ENCODE measurements around the gene TEDC1.

GRCh38 chr14:105468621-105469241 lies 22.3 kb upstream of the TEDC1 start:
- TF ChIP-seq CTCF (optimal IDR thresholded peaks at IDR 0.05 in 1 of 3, IDR thresholded peaks at IDR 0.05 in 1 of 3, conservative IDR thresholded peaks at IDR 0.05 in 1 of 3; ENCODE audit: extremely low read depth in 1 of 3, insufficient read depth in 2 of 3, low read length in 3 of 3) (no peak), EZH2 (IDR thresholded peaks at IDR 0.05; ENCODE audit: low read length) (no peak)

All from keratinocyte (primary cell).